Esophagus muscularis mucosa (tissue), 4 donors: ENCODE data around the gene SLC2A2. TPM values are rescaled to one million over a fixed set of nuclear protein-coding genes. Genes with fewer than 3 reads are reported as not detected.

ENCODE experiments used
- DNase-seq: peaks from one replicate; pipeline ENCODE4 v3.0.0-alpha.2; 2017; ENCODE audit errors: extremely low spot score
- H3K27ac ChIP-seq, 4 donors: fragments of 200-600 bp; sonication (generic); replicated peaks in 1 of 4; 1 replicate in 3 of 4; 2 replicates in 1 of 4; pipeline ENCODE4 v1.5.1; 2016 to 2019; ENCODE audit warnings: mild to moderate bottlenecking in 1 of 4
- H3K27me3 ChIP-seq, 4 donors: fragments of 200-600 bp; sonication (generic); one replicate each; pipeline versions ENCODE4 v1.5.1 to v1.6.0; 2016 to 2019
- H3K36me3 ChIP-seq, 4 donors: fragments of 200-600 bp; sonication (generic); one replicate each; pipeline ENCODE4 v1.5.1; 2016 to 2019
- H3K4me1 ChIP-seq, 4 donors: fragments of 200-600 bp; sonication (generic); one replicate each; pipeline ENCODE4 v1.5.1; 2016 to 2019
- H3K4me3 ChIP-seq, 4 donors: fragments of 200-600 bp; sonication (generic); 1 replicate in 2 of 4; 2 replicates in 2 of 4; pipeline ENCODE4 v1.5.1; 2016 to 2019; ENCODE audit warnings: mild to moderate bottlenecking in 4 of 4, moderate library complexity in 1 of 4
- H3K9me3 ChIP-seq, 4 donors: fragments of 200-600 bp; sonication (generic); 1 replicate in 3 of 4; 2 replicates in 1 of 4; pipeline ENCODE4 v1.5.1; 2016 to 2019
- CTCF ChIP-seq, 3 experiments: fragments of 200-600 bp in 2 of 3; fragments of 450-650 bp in 1 of 3; sonication (generic) in 2 of 3; IDR thresholded peaks; one replicate each; pipeline ENCODE4 v1.5.1; 2017 to 2019; ENCODE audit warnings: antibody characterized with exemption in 3 of 3, mild to moderate bottlenecking in 2 of 3, moderate library complexity in 1 of 3
- EP300 ChIP-seq: sonication (generic); formaldehyde crosslinking; IDR thresholded peaks from one replicate; pipeline ENCODE4 v1.6.1; 2017; ENCODE audit warnings: antibody characterized with exemption
- POLR2A ChIP-seq: fragments of 450-650 bp; IDR thresholded peaks from one replicate; pipeline ENCODE4 v1.6.1; 2017; ENCODE audit warnings: antibody characterized with exemption, moderate library complexity, mild to moderate bottlenecking, low read depth
- POLR2AphosphoS5 ChIP-seq, 2 donors: sonication (generic); formaldehyde crosslinking; IDR thresholded peaks; one replicate each; pipeline ENCODE4 v1.6.1; 2017; ENCODE audit warnings: antibody characterized with exemption in 2 of 2
- WGBS: methylation state at CpG from one replicate; pipeline ENCODE4 v1.1.5; 2018; 5-methylcytosine and 5-hydroxymethylcytosine counted together
- intact Hi-C: fragments of 100-400 bp; cut with DNase I; formaldehyde crosslinking; loops from one replicate; pipeline ENCODE4 v1.15.1; 2023
- total RNA-seq, 4 donors: library from RNA; depleted of rRNA; stranded (reverse); fragments of >200 nt; gene quantifications; one replicate each; pipeline versions ENCODE4 v1.1.0 to v1.2.1, GENCODE V29; 2016

Gene SLC2A2
- total RNA-seq = not detected

- no peaks in the 10 kb centered on the region for H3K9me3 ChIP-seq
- H3K4me1 ChIP-seq = peaks cover 8 to 15% (median 15%) of the 10 kb centered on the region in 4 donors
- TF ChIP-seq CTCF (IDR thresholded peaks at IDR 0.05) (no peak), EP300 (no peak), POLR2AphosphoS5 (IDR thresholded peaks at IDR 0.05) (no peak), POLR2A (no peak)
- WGBS = 94% methylated on average over 4 of the region's 4 CpGs
- H3K4me3 ChIP-seq = no peak within 1 kb of the TSS
- intact Hi-C loops = no loop called here
- no peak within 1 kb of the TSS for H3K27ac ChIP-seq
- no peaks in the 10 kb centered on the region for H3K27me3 ChIP-seq
- H3K36me3 ChIP-seq = no peaks in the 10 kb centered on the region
- DNase-seq = no peak
Observed at GRCh38 chr3:171026597-171027293, at the start of gene SLC2A2. SLC2A2 (minus strand) TSS chr3:171026720; CDS start chr3:171026670, 50 bp downstream.

GRCh38 chr3:171072432-171072831, 45.9 kb upstream of the SLC2A2 start:
- Histone ChIP-seq H3K9me3 (no peaks in the 10 kb centered on the region), H3K36me3 (peaks cover 0 to 44% (median 7%) of the 10 kb centered on the region in 4 donors), H3K27ac (no peak overlapping the region), H3K4me3 (no peak overlapping the region), H3K4me1 (no peaks in the 10 kb centered on the region), H3K27me3 (no peaks in the 10 kb centered on the region)
- TF ChIP-seq POLR2A (no peak), POLR2AphosphoS5 (IDR thresholded peaks at IDR 0.05) (no peak), CTCF (IDR thresholded peaks at IDR 0.05) (no peak), EP300 (no peak)
- no peak for DNase-seq
- intact Hi-C loops = no loop called here

- intact Hi-C loops = loop anchor here (10.0 kb wide), 1 partner anchor 396 kb away; the partner anchor contains the start of gene TNIK
Observed at GRCh38 chr3:171068658-171069057, 42.1 kb upstream of the SLC2A2 start.

DNA sequence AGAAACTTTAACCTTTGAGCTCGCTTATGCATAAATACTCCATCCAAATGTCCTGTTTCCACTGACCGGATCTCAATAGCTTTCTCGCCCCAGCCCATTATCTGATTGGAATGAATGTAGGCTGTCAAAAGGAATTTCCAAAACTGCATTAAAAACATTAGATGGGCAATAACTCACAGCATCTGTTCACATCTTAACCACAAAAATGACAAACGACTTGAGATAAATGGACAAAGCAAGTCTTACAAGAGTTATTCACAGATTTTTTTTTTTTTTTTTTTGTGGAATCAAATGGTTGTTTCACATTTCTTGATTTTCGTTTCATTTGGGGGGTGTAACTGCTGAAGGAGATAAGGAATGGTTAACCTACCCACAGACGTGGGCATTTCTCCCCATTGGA, 39.7 kb upstream of the SLC2A2 start:
- Histone ChIP-seq H3K27ac (no peak overlapping the region), H3K9me3 (no peaks in the 10 kb centered on the region), H3K27me3 (no peaks in the 10 kb centered on the region), H3K4me3 (no peak overlapping the region), H3K4me1 (no peaks in the 10 kb centered on the region), H3K36me3 (peaks cover 0 to 63% (median 6%) of the 10 kb centered on the region in 4 donors)
- intact Hi-C loops = loop anchor here (10.0 kb wide), 1 partner anchor 399 kb away; the partner anchor contains the start of gene TNIK
- TF ChIP-seq POLR2AphosphoS5 (IDR thresholded peaks at IDR 0.05) (no peak), EP300 (no peak), CTCF (IDR thresholded peaks at IDR 0.05) (no peak), POLR2A (no peak)
- DNase-seq = no peak
- 92% methylated on average over 6 of the region's 6 CpGs for WGBS

More at GRCh38 chr3:171068658-171069057, 42.1 kb upstream of the SLC2A2 start:
- Histone ChIP-seq H3K27me3 (no peaks in the 10 kb centered on the region), H3K27ac (no peak overlapping the region), H3K4me3 (no peak overlapping the region), H3K4me1 (no peaks in the 10 kb centered on the region), H3K36me3 (peaks cover 0 to 60% (median 5%) of the 10 kb centered on the region in 4 donors), H3K9me3 (no peaks in the 10 kb centered on the region)
- TF ChIP-seq CTCF (IDR thresholded peaks at IDR 0.05) (no peak), POLR2A (no peak), EP300 (no peak), POLR2AphosphoS5 (IDR thresholded peaks at IDR 0.05) (no peak)
- 83% methylated on average over 3 of the region's 3 CpGs for WGBS
- no peak for DNase-seq

DNA sequence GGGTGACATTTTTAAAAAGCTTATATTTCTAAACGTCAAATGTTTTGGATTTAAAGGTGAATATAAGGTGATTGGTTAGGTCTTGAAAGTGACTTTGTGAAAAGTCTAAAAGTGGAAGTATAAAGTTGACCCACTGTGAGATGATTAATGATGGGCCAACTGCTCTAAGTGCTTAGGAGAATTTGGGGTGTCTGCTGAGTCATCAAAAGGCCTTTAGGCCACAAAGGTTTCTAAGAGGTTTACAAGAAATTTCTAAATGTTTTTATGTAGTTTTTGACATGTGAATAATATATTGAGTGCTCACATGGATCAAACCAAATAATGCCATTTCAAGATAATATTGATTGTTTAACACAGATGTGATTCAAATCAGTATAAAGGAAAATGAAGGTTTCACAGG, 39.2 kb upstream of the SLC2A2 start:
- DNase-seq = no peak
- Histone ChIP-seq H3K27me3 (no peaks in the 10 kb centered on the region), H3K9me3 (no peaks in the 10 kb centered on the region), H3K27ac (no peak overlapping the region), H3K4me3 (no peak overlapping the region), H3K36me3 (peaks cover 0 to 62% (median 5%) of the 10 kb centered on the region in 4 donors), H3K4me1 (no peaks in the 10 kb centered on the region)
- TF ChIP-seq POLR2A = no peak
- TF ChIP-seq POLR2AphosphoS5 (IDR thresholded peaks at IDR 0.05) = no peak
- TF ChIP-seq CTCF (IDR thresholded peaks at IDR 0.05) = no peak
- no peak for TF ChIP-seq EP300
- 94% methylated on average over 1 of the region's 1 CpG for WGBS
- intact Hi-C loops = loop anchor here (10.0 kb wide), 1 partner anchor 399 kb away; the partner anchor contains the start of gene TNIK
